GM23248 (cell line): ENCODE data around the gene HIVEP3. TPM values are rescaled to one million over a fixed set of nuclear protein-coding genes. Genes with fewer than 3 reads are reported as not detected.

Source experiments
- DNase-seq: peaks from one replicate; pipeline ENCODE4 v3.0.0-alpha.2; 2015
- H2AFZ ChIP-seq: fragments of 200-600 bp; sonication (generic); 2 replicates; pipeline ENCODE4 v1.6.1; 2016; ENCODE audit warnings: antibody characterized with exemption
- H3F3A ChIP-seq: fragments of 200-600 bp; sonication (generic); 2 replicates; pipeline ENCODE4 v1.6.1; 2016; ENCODE audit warnings: mild to moderate bottlenecking, antibody characterized with exemption, mixed run types; ENCODE audit not compliant: insufficient read depth
- H3K27ac ChIP-seq: fragments of 200-600 bp; sonication (generic); 2 replicates; pipeline ENCODE4 v1.5.1; 2016; ENCODE audit warnings: mild to moderate bottlenecking
- H3K27me3 ChIP-seq: fragments of 200-600 bp; sonication (generic); replicated peaks from 2 replicates; pipeline ENCODE4 v1.6.1; 2016; ENCODE audit warnings: mild to moderate bottlenecking; ENCODE audit not compliant: insufficient read depth
- H3K36me3 ChIP-seq: fragments of 200-600 bp; sonication (generic); 2 replicates; pipeline ENCODE4 v1.6.1; 2016; ENCODE audit warnings: low read depth, mild to moderate bottlenecking
- H3K4me1 ChIP-seq: fragments of 200-600 bp; sonication (generic); 2 replicates; pipeline ENCODE4 v1.6.1; 2016; ENCODE audit warnings: mild to moderate bottlenecking; ENCODE audit not compliant: insufficient read depth
- H3K4me2 ChIP-seq: fragments of 200-600 bp; sonication (generic); one replicate; pipeline ENCODE4 v1.6.1; 2016; ENCODE audit warnings: mild to moderate bottlenecking; ENCODE audit not compliant: unreplicated experiment
- H3K4me3 ChIP-seq: fragments of 200-600 bp; sonication (generic); 2 replicates; pipeline ENCODE4 v1.5.1; 2016; ENCODE audit warnings: mild to moderate bottlenecking
- H3K79me2 ChIP-seq: fragments of 200-600 bp; sonication (generic); 2 replicates; pipeline ENCODE4 v1.6.1; 2016; ENCODE audit warnings: mild to moderate bottlenecking; ENCODE audit not compliant: insufficient read depth
- H3K9ac ChIP-seq: fragments of 200-600 bp; sonication (generic); 2 replicates; pipeline ENCODE4 v1.6.1; 2016; ENCODE audit warnings: mild to moderate bottlenecking
- H3K9me2 ChIP-seq: fragments of 200-600 bp; sonication (generic); 2 replicates; pipeline ENCODE4 v1.6.1; 2016; ENCODE audit warnings: mixed run types, mild to moderate bottlenecking, moderate library complexity; ENCODE audit not compliant: insufficient read depth
- H3K9me3 ChIP-seq: fragments of 200-600 bp; sonication (generic); one replicate; pipeline ENCODE4 v1.6.1; 2017; ENCODE audit warnings: low read depth
- H4K20me1 ChIP-seq: fragments of 200-600 bp; sonication (generic); 2 replicates; pipeline ENCODE4 v1.6.0; 2016; ENCODE audit not compliant: insufficient read depth
- EZH2 ChIP-seq: fragments of 200-600 bp; sonication (generic); IDR thresholded peaks from 2 replicates; pipeline ENCODE4 v1.6.1; 2018; ENCODE audit warnings: antibody characterized with exemption, mild to moderate bottlenecking; ENCODE audit not compliant: insufficient read depth, poor library complexity, severe bottlenecking
- EZH2phosphoT487 ChIP-seq: fragments of 200-600 bp; sonication (generic); IDR thresholded peaks from 2 replicates; pipeline ENCODE4 v1.6.1; 2018; ENCODE audit warnings: antibody characterized with exemption, moderate library complexity, mild to moderate bottlenecking, low read depth; ENCODE audit not compliant: insufficient read depth
- WGBS, 2 experiments: methylation state at CpG; one replicate each; pipeline ENCODE4 v1.1.6; 2015 to 2017; ENCODE audit warnings: low lambda C conversion rate in 2 of 2, low coverage in 1 of 2; ENCODE audit errors: missing lambda C conversion rate in 2 of 2; 5-methylcytosine and 5-hydroxymethylcytosine counted together
- in situ Hi-C: fragments of 300-500 bp; cut with MboI; formaldehyde crosslinking; loops from 2 replicates; pipeline ENCODE4 v1.15.0; 2020
- polyA plus RNA-seq: library from polyadenylated mRNA; unstranded; fragments of >200 nt; fragmentation: Nextera tagmentation; extraction: Ambion mirVana; gene quantifications from 2 replicates; pipeline ENCODE4 v1.2.1, GENCODE V29; 2016
- total RNA-seq: library from RNA; depleted of rRNA; stranded (reverse); fragments of >200 nt; shearing (Covaris generic); gene quantifications from 2 replicates; pipeline ENCODE4 v1.2.3, GENCODE V29; 2014

HIVEP3 gene
- total and polyA plus RNA-seq, 2 experiments from 2014 or later = 1.7 to 7.2 TPM

DNA sequence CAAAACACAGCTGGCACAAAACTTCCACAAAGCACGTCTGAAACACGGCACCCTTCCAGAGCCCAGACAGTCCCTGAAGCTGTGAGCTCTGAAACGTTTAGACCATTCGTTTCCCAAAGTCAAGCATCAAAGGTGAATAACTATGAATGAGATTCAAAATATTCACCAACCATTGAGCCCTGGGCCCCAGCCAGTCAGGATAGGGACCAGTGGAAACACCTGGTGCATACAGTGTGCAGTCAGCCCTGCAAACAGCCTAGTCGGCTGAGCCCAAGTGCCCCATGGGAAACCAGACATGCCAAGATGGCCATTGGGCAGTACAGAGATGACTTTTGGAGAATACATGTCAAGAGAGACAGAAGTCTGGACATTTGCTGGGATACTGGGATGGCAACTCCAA is 343.9 kb downstream of the HIVEP3 start:
- no peak overlapping the region for H3K4me3 ChIP-seq
- TF ChIP-seq EZH2 (no peak), EZH2phosphoT487 (no peak)

DNA sequence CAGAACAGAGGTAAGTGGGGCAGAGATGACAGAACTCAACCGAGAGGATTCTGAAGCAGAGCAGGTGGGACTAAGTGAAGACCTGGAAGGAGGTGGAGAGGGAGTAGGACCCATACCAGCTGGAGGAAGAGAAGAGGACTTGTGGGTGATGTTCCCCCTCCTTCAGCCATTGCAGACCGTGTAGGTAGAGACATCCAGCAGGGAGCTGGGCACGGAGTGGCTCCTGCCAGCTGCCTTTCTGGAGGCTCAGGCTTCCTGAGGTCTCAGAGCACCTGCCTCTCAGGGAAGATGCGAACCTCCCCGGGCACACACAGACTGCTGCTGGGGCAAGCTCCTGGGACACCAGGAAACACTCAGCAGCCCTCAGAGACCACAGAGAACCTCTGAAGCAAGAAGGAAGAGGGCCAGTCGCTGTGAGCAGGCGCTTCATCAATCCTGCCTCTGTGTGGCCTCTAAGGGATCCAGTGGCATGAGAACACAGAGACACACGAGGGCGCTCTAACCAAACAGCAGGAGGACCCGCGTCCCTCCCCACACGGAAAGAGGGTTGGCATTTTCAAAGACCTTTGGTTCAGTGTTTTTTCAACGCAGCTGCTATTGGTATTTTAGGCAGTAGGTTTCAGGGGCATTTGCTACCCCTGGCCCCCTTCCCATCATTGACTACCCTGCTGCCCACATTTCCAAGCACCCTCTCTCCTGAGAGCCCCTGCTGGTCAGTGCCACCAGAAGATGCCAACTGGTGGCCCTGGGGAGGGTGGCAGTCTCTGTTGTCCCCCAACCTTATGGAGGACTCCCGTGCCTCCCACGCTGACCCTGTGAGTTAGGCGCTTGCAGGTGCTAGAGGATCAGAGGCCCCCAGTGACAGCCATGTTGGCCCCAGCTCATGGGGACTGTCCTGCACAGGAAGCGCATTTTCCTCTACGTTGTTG is 344.7 kb downstream of the HIVEP3 start:
- Histone ChIP-seq H3K4me3 (no peak overlapping the region), H3K4me2 (no peak overlapping the region), H3K9me2 (no peaks in the 10 kb centered on the region), H2AFZ (no peak overlapping the region), H3K36me3 (no peaks in the 10 kb centered on the region), H3F3A (no peaks in the 10 kb centered on the region), H3K27me3 (no peaks in the 10 kb centered on the region), H3K27ac (no peak overlapping the region), H3K9me3 (no peaks in the 10 kb centered on the region), H3K4me1 (peaks cover 4% of the 10 kb centered on the region; the same call in 1 of the 2 replicates), H3K79me2 (no peaks in the 10 kb centered on the region), H4K20me1 (no peaks in the 10 kb centered on the region), H3K9ac (no peak overlapping the region)
- TF ChIP-seq EZH2phosphoT487 (no peak), EZH2 (no peak)
- peak; percentile 91 for DNase-seq
- in situ Hi-C loops = loop anchor here (10.0 to 25.0 kb wide), 2 partner anchors 221 to 563 kb away; no protein-coding TSS in a partner anchor
- 30 to 36% methylated on average over 17 to 18 of the region's 18 CpGs for WGBS, 2 experiments

More for the DNA sequence above, 343.9 kb downstream of the HIVEP3 start:
- Histone ChIP-seq H3K4me1 (peaks cover 4% of the 10 kb centered on the region; the same call in 1 of the 2 replicates), H3K9ac (no peak overlapping the region), H3K36me3 (no peaks in the 10 kb centered on the region), H3K9me2 (no peaks in the 10 kb centered on the region), H4K20me1 (no peaks in the 10 kb centered on the region), H3K9me3 (no peaks in the 10 kb centered on the region), H3K79me2 (no peaks in the 10 kb centered on the region), H2AFZ (no peak overlapping the region), H3K27ac (no peak overlapping the region), H3K4me2 (no peak overlapping the region), H3F3A (no peaks in the 10 kb centered on the region), H3K27me3 (no peaks in the 10 kb centered on the region)
- DNase-seq = no peak
- in situ Hi-C loops = loop anchor here (10.0 to 25.0 kb wide), 2 partner anchors 220 to 562 kb away; no protein-coding TSS in a partner anchor
- WGBS, 2 experiments = 65 to 69% methylated on average over 5 of the region's 5 CpGs

DNA sequence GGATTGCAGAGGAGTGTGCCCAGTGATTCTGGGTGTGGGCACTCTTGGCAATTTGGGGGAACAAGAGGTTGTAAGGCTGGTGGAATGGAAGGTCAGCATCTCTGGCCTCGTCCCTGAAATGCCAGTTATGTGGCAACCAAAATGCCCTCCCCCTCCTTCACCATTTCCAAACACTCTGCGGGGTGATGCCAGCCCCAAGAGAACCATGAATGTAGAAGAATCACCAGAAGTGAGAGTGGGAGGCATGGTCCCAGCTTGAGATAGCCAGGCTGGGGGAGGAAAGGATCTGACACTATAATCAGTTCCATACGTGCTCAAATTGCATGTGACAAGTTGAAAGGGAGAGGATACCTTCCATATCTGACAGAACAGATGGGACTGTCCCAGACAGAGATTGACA is 345.5 kb downstream of the HIVEP3 start:
- no peak overlapping the region for H3K4me3 ChIP-seq
- H3K4me2 ChIP-seq = no peak overlapping the region
- no peaks in the 10 kb centered on the region for H3K79me2 ChIP-seq
- DNase-seq = no peak
- in situ Hi-C loops = loop anchor here (10.0 to 25.0 kb wide), 2 partner anchors 222 to 564 kb away; no protein-coding TSS in a partner anchor
- H3K27ac ChIP-seq = no peak overlapping the region
- no peaks in the 10 kb centered on the region for H3K36me3 ChIP-seq
- TF ChIP-seq EZH2phosphoT487 = no peak
- TF ChIP-seq EZH2 = no peak
- H3K9ac ChIP-seq = no peak overlapping the region
- no peaks in the 10 kb centered on the region for H3K27me3 ChIP-seq
- H3K4me1 ChIP-seq = peaks cover 4% of the 10 kb centered on the region; the same call in 1 of the 2 replicates
- H3F3A ChIP-seq = no peaks in the 10 kb centered on the region
- H3K9me3 ChIP-seq = no peaks in the 10 kb centered on the region
- WGBS, 2 experiments = 86 to 92% methylated on average over 3 of the region's 3 CpGs
- no peak overlapping the region for H2AFZ ChIP-seq
- no peaks in the 10 kb centered on the region for H4K20me1 ChIP-seq
- no peaks in the 10 kb centered on the region for H3K9me2 ChIP-seq

DNA sequence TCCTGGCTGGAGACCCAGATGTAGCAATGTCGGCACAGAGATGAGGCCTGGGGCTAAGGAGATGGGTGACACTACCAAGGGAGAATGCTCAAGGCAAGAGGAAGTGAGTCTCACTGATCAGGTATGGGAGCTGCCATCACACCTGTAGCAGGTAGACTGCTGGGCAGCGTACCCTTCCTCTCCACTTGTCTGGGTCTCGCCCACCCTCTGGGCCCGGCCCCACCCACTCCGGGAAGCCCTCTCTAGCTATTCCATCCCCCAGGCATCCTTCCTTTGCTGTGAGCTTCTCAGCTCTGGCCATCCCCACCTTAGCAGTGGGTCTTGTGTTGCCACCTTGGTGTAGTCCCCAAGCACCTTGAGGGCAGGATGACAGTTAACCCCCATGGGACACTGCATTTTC is 346.5 kb downstream of the HIVEP3 start:
- in situ Hi-C loops = loop anchor here (10.0 to 25.0 kb wide), 2 partner anchors 223 to 565 kb away; no protein-coding TSS in a partner anchor
- H3K27me3 ChIP-seq = no peaks in the 10 kb centered on the region
- DNase-seq = no peak
- no peak overlapping the region for H3K4me3 ChIP-seq
- H4K20me1 ChIP-seq = no peaks in the 10 kb centered on the region
- no peak overlapping the region for H3K9ac ChIP-seq
- H3K4me2 ChIP-seq = no peak overlapping the region
- no peaks in the 10 kb centered on the region for H3K9me2 ChIP-seq
- H3K79me2 ChIP-seq = no peaks in the 10 kb centered on the region
- no peak for TF ChIP-seq EZH2phosphoT487
- no peak for TF ChIP-seq EZH2
- H3K4me1 ChIP-seq = peaks cover 4% of the 10 kb centered on the region; the same call in 1 of the 2 replicates
- 85 to 100% methylated on average over 5 of the region's 5 CpGs for WGBS, 2 experiments
- no peaks in the 10 kb centered on the region for H3K36me3 ChIP-seq
- H2AFZ ChIP-seq = no peak overlapping the region
- no peaks in the 10 kb centered on the region for H3F3A ChIP-seq
- H3K27ac ChIP-seq = no peak overlapping the region
- H3K9me3 ChIP-seq = no peaks in the 10 kb centered on the region
